Epithelial cell of prostate (primary cell): Measurements from ENCODE around the gene ITGAL.
"Not testable (repeated sequence)": the region's sequence is repeated elsewhere in the genome, so short reads cannot be mapped to it uniquely, and the experiment has no call there.

ENCODE experiments used
- DNase-seq: peaks from one replicate; pipeline ENCODE4 v3.0.0-alpha.2; 2011; ENCODE audit warnings: low read depth, low spot score
- H3K27ac ChIP-seq: fragments of 450-650 bp; 2 replicates; pipeline ENCODE4 v1.5.1; 2017; ENCODE audit warnings: mild to moderate bottlenecking

ITGAL gene

DNA sequence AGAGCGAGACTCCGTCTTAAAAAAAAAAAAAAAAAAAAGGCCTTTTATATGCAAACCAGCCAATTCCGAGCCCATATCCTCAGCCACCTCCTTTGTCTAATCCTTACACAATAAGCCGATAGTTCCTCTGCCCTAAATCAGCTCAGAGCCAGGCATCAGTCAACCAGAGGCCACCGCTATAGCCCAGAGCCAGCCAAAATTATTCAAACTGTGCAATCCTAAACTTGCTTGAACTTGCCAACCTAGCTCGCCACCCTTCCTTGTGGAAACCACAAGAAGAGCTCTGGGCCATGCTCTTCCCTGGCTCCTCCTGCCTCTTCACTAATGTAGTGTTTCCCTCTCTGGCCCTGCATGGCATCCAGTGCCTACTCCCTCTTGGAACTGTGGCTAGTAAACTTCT lies 17.7 kb downstream of the ITGAL start:
- peak; percentile 91 for DNase-seq
- peak overlapping the region; percentile 57 for H3K27ac ChIP-seq

GRCh38 chr16:30491229-30491628 lies 18.7 kb downstream of the ITGAL start:
- H3K27ac ChIP-seq = no peak overlapping the region
- DNase-seq = no peak

GRCh38 chr16:30491744-30492308 lies 19.3 kb downstream of the ITGAL start:
- no peak overlapping the region for H3K27ac ChIP-seq
- peak; percentile 20 for DNase-seq

DNA sequence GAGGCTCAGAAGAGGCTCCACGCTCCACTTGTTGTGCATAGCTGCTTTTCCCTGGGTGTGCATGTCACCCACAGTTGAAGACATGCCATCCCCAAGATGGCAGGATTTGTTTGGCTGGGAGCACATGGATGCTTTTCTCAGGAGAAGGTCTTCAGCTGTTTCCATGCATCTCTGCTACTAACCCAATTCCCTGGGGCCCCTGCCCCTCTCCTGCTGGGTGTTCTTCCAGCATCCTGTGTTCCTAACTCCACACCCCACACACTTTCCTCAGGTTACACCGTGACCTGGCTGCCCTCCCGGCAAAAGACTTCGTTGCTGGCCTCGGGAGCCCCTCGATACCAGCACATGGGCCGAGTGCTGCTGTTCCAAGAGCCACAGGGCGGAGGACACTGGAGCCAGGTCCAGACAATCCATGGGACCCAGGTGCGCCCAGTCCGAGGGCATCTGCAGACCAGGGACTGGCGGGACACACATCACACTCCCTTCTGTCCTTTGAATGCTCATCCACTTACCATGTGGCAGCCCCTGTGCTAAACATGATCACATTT lies 21.5 kb downstream of the ITGAL start:
- no peak for DNase-seq
- no peak overlapping the region for H3K27ac ChIP-seq

- no peak overlapping the region for H3K27ac ChIP-seq
- DNase-seq = no peak
Measured at GRCh38 chr16:30494709-30495108, 22.2 kb downstream of the ITGAL start.

- DNase-seq = no peak
- H3K27ac ChIP-seq = no peak overlapping the region
Measured at GRCh38 chr16:30499284-30499683, 26.7 kb downstream of the ITGAL start.

DNA sequence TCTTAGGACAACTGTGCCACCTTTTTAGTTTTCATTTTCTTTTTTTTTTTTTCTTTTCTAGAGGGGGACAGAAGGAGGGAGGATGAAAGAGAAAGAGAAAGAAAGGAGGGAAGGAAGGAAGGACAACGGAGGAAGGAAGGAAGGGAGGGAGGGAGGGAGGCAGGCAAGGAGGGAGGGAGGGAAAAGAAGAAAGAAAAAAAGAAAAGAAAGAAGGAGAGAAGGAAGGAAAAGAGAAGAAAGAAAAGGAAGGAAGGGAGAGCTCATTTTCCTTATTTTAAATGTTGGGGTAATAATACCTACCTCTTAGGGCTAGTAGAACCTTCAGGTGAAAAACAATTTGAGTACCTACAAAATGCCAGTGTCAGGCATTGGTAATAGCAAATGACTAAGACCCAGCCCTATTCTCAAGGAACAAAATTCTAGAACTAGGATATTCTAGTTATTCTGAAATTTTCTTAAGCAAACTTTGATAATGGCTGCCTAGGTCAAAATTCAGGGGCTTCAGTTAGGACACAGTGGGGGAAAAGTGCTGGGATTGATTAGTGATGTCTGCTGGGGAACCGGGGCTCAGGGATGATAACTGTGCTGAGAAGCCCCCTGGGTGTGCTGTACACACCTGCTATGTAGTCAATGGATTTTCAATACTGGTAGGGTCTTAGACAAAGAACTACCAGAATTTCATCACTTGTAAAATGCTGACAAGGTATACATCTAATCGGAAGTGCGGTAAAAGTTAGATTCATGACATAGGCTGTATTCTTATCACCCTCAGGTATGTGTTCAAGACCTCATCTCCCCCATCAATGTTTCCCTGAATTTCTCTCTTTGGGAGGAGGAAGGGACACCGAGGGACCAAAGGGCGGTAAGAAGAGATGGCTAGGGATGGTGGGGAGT lies 31.1 kb downstream of the ITGAL start:
- DNase-seq = no peak
- H3K27ac ChIP-seq = no peak overlapping the region

GRCh38 chr16:30509081-30509765 lies 36.7 kb downstream of the ITGAL start:
- no peak overlapping the region for H3K27ac ChIP-seq
- no peak for DNase-seq

DNA sequence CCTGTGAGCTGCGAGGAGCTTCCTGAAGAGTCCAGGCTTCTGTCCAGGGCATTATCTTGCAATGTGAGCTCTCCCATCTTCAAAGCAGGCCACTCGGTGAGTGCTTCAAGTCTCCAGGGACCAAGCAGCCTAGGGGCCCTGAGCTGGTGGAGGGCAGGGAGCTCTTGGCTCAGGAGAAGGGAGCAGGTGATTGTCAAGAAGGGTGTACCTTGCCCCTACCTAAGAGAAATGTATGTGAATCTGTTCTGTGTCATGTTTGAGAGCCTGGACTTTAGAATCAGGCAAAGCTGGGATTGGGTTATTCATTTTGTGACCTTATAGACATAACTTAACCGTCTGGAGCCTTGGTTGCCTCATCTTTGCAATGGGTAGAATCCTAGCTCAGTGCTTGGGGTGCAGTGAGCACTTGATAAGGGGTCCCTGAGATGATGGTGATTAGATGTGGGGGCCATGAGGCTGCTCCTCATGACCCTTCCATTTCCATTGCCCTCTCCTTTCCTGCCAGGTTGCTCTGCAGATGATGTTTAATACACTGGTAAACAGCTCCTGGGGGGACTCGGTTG lies 37.9 kb downstream of the ITGAL start:
- no peak for DNase-seq
- no peak overlapping the region for H3K27ac ChIP-seq

- DNase-seq = no peak
- H3K27ac ChIP-seq = no peak overlapping the region
Measured at GRCh38 chr16:30511509-30511908, 39.0 kb downstream of the ITGAL start.

DNA sequence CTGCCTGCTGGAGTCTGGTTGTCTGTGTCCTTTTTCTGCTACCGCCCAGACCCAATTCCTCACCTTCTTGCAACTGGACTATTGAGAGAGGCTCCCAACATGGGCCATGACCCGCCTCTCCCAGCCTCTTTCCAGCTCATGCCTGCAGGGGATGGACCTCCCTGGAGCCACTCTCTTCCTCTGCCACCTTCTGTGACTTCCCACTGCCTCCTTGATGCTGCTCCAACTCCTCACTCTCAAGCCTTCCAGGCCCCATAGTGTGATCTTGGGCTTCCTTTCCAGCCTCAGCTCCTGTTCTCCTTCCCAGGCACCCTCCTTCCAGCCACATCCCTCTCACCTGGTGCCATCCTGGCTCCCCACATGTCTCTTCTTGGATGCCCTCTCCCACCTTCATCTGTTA lies 42.7 kb downstream of the ITGAL start:
- no peak overlapping the region for H3K27ac ChIP-seq
- DNase-seq = no peak

DNA sequence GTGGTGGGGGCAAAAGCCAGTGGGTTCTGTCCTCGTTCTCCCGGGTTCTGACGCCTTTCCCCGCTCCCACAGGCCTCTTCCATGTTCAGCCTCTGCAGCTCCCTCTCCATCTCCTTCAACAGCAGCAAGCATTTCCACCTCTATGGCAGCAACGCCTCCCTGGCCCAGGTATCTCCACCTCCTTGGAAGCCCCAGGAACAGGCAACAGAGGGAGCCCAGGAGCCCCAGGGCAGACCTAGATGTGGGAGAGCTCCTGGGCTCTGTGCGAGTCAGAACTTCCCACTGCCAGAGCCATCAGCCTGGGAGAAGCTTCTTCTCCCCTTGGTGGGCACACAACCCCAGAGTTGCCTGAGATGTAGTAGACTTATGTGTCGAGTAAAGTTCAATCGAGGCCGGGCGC lies 46.0 kb downstream of the ITGAL start:
- H3K27ac ChIP-seq = no peak overlapping the region
- no peak for DNase-seq

- H3K27ac ChIP-seq = no peak overlapping the region
- no peak for DNase-seq
Measured at GRCh38 chr16:30519120-30520049, 46.8 kb downstream of the ITGAL start.

DNA sequence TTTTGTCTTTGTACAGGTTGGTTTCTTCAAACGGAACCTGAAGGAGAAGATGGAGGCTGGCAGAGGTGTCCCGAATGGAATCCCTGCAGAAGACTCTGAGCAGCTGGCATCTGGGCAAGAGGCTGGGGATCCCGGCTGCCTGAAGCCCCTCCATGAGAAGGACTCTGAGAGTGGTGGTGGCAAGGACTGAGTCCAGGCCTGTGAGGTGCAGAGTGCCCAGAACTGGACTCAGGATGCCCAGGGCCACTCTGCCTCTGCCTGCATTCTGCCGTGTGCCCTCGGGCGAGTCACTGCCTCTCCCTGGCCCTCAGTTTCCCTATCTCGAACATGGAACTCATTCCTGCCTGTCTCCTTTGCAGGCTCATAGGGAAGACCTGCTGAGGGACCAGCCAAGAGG lies 48.9 kb downstream of the ITGAL start:
- H3K27ac ChIP-seq = no peak overlapping the region
- no peak for DNase-seq

DNA sequence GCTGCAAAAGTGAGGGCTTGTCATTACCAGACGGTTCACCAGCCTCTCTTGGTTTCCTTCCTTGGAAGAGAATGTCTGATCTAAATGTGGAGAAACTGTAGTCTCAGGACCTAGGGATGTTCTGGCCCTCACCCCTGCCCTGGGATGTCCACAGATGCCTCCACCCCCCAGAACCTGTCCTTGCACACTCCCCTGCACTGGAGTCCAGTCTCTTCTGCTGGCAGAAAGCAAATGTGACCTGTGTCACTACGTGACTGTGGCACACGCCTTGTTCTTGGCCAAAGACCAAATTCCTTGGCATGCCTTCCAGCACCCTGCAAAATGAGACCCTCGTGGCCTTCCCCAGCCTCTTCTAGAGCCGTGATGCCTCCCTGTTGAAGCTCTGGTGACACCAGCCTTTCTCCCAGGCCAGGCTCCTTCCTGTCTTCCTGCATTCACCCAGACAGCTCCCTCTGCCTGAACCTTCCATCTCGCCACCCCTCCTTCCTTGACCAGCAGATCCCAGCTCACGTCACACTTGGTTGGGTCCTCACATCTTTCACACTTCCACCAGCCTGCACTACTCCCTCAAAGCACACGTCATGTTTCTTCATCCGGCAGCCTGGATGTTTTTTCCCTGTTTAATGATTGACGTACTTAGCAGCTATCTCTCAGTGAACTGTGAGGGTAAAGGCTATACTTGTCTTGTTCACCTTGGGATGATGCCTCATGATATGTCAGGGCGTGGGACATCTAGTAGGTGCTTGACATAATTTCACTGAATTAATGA lies 49.5 kb downstream of the ITGAL start:
- no peak overlapping the region for H3K27ac ChIP-seq
- DNase-seq = no peak

- H3K27ac ChIP-seq, DNase-seq: not testable (repeated sequence)
Measured at GRCh38 chr16:30522702-30523463, 50.3 kb downstream of the ITGAL start.

DNA sequence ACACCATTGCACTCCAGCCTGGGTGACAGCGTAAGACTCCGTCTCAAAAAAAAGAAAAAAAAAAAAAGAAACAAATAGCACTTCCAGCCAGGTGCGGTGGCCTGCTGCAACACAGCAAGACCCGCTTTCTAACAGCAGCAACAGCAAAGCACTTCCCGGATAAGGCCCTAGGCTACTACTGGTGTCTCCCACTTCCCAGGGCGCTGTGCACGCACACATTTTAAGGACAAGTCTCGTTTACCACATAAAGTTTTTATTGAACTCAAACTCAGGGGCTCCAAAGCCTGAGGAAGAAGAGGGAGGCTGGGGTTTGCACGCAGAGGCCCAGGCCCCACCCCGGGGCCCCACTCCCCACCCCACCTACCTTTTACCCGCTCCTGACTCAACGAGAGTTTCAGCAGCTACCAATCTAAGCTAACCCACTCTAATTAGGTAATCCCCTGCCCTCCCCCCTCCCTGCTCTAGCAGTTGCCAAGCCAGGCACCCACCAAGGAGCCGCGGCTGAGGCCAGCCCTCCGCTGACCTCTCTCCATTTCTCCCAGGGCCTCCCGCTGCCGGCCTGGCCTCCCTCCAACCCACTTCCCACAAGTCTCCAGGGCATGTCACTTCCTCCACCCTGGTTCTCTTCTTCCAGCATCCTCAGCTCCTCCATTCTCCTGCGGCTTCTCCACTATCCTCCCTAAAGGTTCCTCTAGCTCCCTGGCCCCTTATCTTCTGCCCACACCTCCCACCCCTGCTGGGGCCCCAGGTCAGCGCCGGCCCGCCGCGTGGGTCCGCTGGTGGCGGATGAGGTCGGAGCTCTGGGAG lies 51.4 kb downstream of the ITGAL start:
- no peak overlapping the region for H3K27ac ChIP-seq
- DNase-seq = no peak
